GM12873 (cell line): ENCODE data around the gene HSPB1.

Source experiments
- CTCF ChIP-seq: IDR thresholded peaks from 2 replicates; pipeline ENCODE4 v1.5.1; 2012; ENCODE audit warnings: low read depth, mild to moderate bottlenecking, moderate library complexity, low read length, control low read depth; ENCODE audit not compliant: insufficient read depth; ENCODE audit errors: missing control alignments

HSPB1 gene

DNA sequence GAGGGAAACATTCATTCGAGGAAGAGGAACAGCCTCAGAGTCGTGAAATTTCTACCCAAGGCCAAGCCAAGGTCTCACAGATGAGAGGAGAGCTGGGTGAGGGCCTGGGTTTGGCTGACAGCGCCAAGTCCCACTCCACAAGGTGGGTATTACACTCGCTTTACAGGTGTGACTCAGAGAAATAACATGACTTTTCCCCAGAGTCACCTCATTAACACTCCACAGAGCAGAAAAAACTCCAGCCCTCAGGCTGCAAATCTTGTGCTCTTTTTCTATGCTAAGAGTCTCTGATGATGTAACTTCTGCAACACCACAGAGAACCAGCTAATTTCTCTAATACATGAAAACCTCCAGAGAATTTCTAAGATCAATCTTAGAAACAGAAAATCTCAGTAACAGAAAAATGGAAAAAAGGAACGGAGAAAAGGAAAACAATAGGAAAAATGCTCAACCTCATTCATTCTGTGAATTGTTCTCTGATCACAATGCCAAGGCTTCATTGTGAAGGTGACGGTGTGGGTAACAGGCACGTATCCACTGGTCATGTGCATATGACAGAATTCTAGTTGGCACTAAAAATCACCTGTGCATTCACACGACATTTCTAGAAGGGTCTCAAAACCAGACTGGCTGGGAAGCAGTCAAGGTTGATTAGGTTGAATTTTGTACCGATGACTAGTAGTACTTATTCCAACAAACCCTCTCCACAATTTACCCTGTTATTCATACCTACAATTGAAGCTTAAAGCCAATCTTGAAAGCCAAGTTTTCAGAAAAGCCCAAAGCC, 36.0 kb downstream of the HSPB1 start:
- TF ChIP-seq CTCF, result no peak

DNA sequence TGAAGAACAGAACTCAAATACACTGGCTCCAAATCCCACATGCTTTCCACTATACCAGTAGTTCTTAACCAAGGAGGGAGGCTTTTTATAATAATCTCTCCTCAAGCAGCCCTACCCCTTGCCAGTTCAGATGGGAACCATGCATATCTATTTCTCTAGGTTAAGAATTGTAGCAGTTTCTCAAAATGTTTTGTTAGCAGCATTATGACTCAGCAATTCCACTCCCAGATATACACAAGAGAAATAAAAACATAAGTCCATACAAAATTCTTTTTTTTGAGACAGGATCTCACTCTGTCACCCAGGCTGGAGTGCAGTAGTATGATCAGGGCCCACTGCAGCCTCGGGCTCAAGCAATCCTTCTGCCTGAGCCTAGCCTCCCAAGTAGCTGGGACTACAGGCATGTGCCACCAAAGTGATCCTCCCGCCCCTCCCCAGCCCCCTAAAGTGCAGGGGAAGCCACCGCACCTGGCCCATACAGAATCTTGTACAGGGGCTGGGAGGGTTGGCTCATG, 38.2 kb downstream of the HSPB1 start:
- TF ChIP-seq CTCF, result no peak

GRCh38 chr7:76342222-76342621, 39.7 kb downstream of the HSPB1 start:
- TF ChIP-seq CTCF, result no peak

DNA sequence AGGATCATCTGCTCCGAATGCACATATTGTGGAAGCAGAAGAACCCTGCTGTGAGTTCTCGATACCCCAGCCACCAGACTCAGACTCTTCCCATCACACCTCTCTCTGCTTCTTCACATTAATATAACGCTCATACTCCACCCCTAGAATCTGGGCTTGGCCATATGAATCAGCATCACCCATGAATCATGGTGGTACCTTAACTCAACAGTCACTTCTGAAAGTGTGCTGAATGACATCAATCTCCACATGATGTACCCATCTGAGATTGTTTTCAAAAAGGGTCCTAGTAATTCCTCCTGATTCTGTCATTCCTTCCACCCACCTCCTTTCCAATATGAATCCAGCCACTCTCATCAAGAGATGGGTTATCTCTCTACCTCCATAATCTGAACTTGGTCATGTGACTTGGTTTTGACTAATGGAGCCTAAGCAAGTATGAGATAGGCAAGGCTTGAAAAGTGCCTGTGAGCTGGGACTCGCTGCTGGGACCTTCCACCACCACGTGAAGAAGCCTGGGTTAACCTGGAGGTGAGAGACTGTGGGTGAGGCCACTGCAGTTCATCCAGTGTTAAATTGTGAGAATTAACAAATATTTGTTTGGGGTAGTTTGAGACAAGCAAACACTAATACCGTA, 40.9 kb downstream of the HSPB1 start:
- no peak for TF ChIP-seq CTCF

DNA sequence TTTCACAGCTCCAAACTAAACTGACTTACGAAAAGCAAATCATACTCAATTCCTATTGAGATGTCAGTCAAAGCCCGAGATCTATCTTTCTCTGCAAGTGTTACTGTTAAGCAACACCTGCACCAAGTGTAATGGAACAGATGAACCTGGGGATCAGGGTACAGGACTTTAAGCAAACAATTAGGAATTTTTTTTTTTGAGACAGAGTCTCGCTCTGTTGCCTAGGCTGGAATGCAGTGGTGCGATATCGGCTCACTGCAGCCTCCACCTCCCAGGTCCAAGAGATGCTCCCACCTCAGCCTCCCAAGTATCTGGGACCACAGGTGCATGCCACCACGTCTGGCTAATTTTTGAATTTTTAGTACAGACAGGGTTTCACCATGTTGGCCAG, 41.5 kb downstream of the HSPB1 start:
- TF ChIP-seq CTCF, result no peak

- TF ChIP-seq CTCF, result no peak
Observed at GRCh38 chr7:76346097-76346496, 43.6 kb downstream of the HSPB1 start.

DNA sequence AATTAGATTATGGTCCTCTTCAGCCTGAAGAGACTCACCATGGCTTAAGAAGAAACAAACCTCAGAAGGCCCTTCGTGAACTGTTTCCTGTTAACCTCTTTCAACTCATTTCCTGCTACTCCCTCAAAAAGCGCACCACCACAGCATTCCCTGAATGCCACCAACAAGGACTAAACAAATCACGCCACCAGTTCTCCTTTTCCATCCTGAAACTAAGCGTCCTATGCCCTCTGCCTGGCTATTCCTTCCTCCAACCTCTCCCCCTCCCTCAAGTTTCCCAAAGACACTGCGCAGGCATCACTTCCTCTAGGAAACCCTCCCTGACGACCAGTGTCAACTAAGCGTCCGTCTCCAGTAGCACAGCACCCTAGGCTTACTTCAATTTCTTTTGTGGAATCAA, 44.3 kb downstream of the HSPB1 start:
- TF ChIP-seq CTCF, result no peak
